HT-29 (cell line): Measurements from ENCODE around the gene DTWD1. TPM values are rescaled to one million over a fixed set of nuclear protein-coding genes. Genes with fewer than 3 reads are reported as not detected.
"Not testable (repeated sequence)": the region's sequence is repeated elsewhere in the genome, so short reads cannot be mapped to it uniquely, and the experiment has no call there.

Source experiments
- DNase-seq: peaks from one replicate; pipeline ENCODE4 v3.0.0-alpha.2; 2015; ENCODE audit warnings: low spot score
- total RNA-seq: library from RNA; depleted of rRNA; stranded (reverse); fragments of >200 nt; shearing (Covaris generic); gene quantifications from 2 replicates; pipeline ENCODE4 v1.2.3, GENCODE V29; 2014; rRNA removed

DTWD1 gene, protein sequence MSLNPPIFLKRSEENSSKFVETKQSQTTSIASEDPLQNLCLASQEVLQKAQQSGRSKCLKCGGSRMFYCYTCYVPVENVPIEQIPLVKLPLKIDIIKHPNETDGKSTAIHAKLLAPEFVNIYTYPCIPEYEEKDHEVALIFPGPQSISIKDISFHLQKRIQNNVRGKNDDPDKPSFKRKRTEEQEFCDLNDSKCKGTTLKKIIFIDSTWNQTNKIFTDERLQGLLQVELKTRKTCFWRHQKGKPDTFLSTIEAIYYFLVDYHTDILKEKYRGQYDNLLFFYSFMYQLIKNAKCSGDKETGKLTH
- 6.2 and 8.5 TPM in 2 replicates for total RNA-seq

DNA sequence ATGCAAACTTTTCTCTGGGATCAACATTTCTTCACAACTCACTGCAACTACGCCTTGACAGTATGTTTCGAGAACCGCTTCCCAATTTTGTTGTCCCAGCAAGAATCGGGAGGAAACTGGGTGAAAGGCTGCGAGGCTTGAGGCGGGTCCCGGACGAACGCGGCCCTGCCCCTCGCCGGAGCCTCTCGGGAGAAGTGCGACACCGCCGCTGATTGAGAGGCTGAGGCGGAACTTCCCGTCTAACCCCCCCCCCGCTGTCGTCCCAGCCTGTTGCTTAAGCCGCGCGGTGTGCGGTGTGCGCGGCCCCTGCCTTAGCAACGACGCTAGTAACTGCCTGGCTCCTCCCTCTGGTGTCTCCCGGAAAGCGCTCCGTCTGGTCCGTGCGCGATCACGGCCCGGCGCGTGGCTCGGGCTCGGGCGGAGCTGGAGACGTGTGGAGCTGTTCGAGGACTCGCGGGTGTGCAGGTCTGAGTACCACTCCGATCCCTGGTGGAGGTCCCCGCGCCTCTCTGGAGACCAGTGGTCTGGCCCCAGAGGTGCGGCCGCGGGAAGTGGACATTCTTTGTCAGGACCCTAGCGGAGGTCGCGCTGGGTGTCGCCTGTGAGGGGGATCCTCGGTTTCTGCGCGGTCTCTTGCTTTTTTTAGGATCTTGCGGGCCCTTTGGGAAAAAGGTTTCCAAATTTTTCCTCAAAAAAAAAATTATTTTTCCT is at the start of gene DTWD1, which contains the start of gene FAM227B:
DTWD1 (plus strand) TSS at position 391 of the 711 bp plus-strand sequence. CDS start 4,120 bp downstream, outside the sequence.
FAM227B (minus strand) TSS at position 161 of the 711 bp plus-strand sequence. CDS start 5,647 bp downstream, outside the sequence.
- peak; percentile 99 for DNase-seq

DNA sequence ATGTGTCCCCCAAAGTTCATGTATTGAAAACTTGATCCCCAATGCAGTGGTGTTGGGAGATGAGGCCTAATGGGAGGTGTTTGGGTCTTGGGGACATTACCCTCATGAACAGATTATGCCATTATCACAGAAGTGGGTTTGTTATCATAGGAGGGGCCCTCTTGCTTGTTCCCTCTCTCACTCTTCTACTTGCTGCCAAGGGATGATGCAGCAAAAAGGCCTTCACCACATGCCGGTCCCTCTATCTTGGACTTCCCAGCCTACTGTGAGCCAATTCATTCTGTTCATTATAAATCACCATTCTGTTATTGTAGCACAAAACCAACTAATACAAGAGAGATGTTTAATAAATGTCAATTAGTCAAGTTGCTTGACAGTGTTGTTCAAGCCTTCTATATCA is 47.4 kb upstream of the DTWD1 start:
- no peak for DNase-seq

DNA sequence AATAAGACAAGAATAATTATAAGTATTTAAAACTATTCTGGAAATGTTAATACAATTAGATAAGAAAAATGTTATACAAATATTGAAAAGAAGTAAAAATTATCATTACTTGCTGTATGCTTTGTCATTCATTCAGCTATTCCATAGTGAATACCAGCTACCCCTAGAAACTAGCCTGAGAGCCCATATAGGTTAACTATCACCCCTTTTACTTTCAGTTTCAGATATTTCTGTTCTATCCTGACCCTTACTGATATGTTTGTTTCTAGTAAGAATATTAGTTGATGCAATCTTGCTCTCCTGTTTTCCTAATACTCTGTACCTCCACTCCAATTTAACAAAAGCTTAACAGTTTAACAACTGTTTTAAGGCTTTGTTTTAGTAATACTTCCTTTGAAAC is 31.8 kb upstream of the DTWD1 start:
- no peak for DNase-seq

DNA sequence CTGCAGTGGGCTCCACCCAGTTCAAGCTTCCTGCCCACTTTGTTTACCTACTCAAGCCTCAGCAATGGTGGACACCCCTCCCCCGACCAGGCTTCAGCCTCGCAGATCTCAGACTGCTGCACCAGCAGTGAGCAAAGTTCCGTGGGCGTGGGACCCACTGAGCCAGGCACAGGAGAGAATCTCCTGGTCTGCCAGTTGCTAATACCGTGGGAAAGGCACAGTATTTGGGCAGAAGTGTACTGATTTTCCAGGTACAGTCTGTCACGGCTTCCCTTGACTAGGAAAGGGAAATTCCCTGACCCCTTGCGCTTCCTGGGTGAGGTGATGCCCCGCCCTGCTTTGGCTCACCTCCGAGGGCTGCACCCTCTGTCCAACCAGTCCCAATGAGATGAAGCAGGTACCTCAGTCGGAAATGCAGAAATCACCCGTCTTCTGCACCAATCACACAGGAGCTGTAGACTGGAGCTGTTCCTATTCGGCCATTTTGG is 28.0 kb upstream of the DTWD1 start:
- DNase-seq = not testable (repeated sequence)

DNA sequence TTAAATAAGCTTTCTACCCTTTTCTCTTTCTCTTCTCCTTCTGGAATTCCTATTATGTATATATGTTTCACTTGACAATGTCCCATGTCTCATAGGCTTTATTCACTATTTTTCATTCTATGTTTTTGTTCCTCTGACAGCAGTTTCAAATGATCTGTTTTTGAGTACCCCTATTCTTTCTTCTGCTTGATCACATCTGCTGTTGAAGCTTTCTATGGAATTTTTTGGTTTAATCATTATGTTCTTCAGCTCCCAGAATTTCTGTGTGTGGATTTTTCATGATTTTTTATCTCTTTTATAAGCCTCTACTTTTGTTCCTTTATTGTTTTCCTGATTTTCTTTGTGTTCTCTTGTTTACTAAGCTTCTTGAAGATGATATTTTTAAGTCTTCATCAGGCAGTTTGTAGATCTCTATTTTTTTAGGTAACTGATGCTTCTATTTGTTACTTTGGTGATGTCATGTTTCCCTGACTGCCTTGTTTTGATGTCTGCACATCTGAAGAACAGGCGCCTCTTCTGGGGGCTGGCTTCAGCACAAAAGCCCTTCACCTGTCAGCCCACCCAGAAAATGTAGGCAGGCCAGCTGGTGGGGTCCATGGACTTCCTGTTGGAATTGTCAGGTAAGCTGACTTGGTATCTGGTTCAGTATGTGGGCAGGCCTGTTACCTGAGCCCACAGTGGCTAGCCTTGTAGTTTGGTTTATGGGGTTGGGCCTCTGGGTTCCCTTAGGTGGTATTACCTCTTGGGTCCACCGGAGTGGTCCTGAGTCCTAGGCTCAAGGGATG is 16.0 kb upstream of the DTWD1 start:
- DNase-seq = no peak

DNA sequence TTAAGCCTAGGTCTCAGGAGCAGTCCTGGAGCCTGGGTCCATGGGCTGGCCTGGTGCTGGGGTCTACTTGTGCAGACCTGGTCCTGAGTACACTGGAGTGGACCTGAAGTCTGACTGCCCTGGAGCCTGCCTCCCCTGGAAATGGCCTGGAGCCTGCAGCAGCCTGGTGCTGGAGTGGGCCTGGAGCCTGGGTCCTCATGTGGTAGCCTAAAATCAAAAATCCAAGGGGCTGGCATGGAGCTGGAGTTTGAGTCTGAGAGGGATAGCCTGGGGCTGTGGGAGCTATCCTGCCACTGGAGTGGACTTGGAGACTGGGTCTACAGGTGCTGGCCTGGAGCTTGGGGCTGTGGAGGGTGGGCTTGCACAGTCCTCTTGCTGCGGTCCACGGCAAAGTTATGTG is 15.3 kb upstream of the DTWD1 start:
- DNase-seq = no peak

DNA sequence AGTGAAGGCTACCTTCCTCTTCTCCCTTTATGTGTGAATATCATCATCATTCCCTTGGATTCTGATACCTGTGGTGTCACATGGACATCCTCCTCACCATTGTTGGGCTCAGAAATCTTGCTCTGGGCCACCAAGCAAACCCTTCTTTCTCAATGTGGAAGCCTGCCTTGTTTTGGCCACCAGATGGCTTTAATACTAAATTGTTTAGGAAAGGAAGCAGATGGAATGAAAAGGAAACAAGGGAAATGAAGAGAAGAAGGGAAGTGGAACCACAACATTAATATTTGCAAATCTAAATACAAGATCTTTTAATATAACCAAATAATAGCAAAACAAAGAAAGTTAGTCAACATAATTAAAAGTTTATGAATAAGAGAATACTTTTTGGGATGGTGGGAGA is 14.3 kb upstream of the DTWD1 start:
- no peak for DNase-seq

DNA sequence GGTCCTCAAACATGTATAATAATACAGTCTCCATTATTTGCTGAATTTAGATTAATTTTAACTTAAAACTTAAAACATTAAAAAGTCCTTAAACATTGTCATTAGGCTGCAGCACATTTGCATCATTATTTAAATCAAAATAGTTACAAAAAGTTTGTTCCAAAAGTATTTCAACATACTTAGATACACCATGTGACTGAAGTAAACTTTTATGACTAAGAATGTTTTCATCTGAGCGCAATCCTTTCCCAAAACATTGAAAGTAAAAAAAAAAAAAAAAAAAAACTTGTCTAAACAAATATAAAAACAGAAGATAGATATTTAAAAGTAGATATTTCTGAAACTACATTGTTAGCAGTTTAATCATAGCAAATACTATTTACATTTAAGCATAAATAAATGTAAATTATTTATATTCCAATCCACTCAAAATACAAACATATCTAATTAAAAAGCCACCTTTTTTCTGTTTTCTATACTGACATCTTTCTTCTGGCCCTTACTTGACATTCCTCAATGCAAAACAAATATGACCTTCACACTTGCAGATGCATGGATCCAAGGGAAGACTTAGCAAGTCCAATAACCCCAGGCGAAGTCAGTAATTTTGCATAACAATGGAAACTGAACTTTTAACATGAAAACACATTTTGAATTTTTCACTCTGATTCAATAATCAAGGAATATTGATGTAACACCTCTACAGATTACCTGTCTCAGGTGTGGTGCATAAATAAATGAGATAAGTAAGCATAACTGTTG is 10.5 kb upstream of the DTWD1 start:
- no peak for DNase-seq

DNA sequence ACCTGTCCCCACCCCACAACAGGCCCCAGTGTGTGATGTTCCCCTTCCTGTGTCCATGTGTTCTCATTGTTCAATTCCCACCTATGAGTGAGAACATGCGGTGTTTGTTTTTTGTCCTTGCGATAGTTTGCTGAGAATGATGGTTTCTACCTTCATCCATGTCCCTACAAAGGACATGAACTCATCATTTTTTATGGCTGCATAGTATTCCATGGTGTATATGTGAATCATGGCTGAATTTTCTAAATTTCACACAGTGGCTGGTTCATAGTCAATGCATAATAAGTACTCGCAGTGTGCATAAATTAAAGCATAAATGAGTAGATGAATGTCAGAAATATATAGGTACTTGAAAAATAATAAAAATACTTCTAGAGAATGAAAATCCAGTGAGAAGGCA is 8.6 kb upstream of the DTWD1 start:
- DNase-seq = not testable (repeated sequence)

DNA sequence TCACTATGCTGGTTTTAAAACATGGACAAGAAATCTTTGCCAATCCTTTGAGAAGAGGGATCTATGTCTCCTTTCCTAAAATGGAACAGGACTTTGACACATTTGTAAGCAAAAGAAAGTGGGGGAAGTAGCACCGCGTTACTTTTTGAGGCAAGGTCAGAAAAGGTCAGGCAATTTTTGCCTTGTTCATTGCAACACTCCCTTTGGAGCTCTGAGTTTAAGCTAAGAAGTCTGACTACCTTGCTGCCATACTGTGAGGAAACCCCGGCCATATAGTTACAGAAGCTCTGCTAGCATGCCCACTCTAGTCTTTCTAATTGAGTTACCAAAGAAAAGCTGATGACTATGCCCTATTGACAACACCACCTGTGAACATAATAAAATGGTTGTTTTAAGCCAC is 1.6 kb upstream of the DTWD1 start:
- DNase-seq = no peak

DNA sequence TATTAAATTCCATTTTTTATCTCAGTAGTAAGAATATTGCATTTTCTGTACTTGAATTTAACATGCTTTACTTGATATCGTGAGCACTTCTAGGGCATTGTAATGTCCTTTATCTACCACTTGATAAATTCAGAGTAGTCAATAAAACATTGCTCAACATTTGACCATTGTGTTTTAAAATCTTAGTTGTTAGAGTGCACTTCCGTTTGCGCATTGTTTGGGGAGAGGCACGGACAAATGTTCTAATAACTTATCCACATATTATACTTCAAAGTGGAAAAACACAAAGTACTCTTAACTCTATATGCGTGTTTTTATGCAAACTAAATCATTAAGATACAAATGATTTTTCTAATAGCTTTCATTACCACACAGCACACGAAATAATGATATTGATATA is 649 bp upstream of the DTWD1 start:
- no peak for DNase-seq

DNA sequence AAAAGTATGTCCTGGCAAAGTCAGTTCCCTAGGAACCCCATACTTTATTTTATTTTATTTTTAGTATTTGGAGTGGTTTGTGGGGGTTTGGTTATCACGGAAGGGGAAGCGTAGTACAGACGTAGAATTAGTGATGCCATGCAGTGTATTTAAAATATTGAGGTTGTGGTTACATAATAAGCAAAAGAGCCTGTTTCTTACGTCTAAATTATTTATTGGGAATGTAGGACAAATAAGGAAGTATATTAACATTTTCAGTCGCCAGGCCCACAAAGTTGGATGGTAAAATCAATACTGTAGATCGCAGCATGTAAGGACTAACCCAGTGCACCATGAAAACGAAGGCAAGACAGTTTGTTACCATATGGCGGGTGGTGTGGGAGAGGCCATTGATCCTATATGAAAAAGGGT is 558 bp downstream of the DTWD1 start:
- peak; percentile 54 for DNase-seq

DNA sequence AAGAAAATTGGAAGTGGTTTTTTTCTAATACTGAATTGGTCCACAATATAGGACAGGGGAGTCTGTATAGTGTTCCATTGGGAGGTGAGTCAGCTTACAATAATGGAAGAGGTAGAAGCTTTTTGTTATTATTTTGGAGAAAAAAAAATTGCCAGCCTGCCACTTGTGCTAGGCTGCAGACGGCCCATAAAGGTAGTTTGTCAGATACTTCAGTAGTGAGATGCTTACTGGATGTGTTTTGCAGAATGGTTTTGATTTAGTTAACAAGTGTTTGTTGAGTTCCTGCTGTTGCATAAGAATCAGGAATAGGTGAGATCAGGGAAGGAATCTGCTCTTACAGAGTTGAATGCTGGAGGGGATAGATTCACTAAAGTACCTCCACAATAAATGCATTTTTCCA is 1.0 kb downstream of the DTWD1 start:
- no peak for DNase-seq

DNA sequence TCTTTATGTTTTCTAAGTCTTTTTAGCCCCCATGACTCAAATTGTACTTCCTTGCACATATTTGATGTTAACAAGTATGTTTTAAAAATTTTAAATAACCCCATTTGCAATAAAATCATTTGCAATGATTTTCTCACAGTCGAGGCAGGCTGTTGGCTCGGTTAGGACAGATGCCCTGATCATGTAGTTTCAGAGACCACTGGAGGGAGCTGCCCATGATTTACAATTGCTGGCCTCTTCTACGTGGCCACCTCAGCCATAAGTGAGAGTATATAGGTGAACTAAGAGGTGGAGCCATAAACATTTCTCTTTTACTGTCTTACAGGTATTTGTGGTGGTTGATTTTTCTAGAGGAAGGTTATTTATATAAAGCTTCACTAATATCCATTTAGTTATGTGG is 1.7 kb downstream of the DTWD1 start:
- no peak for DNase-seq

DNA sequence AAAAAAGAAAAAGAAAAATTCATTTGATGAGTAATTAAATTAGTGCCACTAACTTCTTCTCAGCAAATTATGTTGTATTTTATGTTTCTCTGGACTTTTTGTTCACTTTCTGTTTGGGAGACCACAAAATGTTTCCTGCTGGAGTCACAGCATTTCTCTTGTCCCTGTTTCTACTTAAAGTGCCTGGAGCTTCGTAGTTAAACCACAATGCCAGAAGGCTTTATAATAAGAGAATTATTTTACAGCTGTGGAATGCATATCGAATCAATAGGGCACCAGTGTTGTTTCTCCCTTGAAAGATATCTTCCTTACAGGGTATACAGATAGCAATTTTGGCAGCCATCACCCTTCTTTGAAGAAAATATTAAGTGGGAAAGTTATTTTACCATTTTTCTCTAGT is 3.2 kb downstream of the DTWD1 start:
- DNase-seq = no peak

DNA sequence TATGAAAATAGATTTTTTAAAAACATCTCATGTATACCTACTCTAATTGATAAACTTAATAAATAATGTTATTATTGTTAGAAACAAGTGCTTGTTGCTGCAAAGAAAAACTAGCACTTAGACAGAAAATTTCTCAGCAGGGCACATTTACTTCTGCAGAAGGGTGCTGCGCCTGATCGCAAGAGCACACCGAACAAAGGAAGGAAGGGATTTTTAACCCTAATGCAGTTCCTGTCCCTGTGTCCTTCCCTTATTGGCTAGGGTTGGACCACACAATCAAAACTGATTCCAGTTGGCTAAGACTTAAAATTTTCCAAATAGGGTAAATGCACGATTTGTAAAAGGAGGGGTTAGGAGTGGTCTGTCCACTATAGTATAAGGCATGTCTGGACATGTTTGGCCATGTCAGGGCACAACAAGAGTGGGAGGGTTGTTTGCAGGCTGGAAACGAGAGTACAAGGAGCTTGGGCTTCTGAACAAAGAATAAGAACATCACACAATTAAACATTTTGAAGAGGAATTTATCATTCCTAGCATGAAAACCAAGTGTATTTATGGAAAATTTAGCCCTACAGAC is 4.7 kb downstream of the DTWD1 start:
- DNase-seq = no peak

DNA sequence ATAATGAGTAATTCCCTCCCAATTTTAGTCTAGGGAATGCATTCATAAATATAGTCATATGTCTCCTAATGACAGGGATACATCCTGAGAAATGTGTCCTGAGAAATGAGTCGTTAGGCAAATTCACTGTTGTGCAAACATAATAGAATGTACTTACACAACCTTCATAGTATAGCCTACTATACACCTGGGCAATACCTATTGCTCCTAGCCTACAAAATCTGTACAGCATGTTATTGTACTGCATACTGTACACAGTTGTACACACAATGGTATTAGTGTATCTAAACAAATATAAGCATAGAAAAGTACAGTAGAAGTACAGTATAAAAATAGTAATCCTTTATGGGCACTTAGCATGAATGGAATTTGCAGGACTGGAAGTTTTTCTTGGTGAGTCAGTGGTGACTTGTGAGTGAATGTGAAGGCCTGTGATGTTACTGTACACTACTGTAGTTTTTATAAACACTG is 6.6 kb downstream of the DTWD1 start:
- no peak for DNase-seq

DNA sequence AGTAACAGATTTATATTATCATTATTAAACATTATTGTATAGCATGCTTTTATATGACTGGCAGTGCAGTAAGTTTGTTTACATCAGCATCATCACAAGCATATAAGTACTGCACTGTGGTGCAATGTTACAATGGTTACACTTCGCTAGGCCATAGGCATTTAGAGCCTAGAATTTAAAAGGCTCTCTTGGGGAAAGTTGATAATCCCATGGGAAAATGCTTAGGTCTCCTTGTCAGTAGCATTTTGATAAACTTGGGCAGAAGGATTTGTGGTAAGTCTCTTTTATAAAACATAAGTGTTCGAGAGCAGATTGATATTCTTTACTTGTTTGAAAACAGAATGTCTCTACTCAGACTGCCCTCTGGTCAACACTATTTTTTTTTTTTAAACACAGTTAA is 7.5 kb downstream of the DTWD1 start:
- DNase-seq = no peak

DNA sequence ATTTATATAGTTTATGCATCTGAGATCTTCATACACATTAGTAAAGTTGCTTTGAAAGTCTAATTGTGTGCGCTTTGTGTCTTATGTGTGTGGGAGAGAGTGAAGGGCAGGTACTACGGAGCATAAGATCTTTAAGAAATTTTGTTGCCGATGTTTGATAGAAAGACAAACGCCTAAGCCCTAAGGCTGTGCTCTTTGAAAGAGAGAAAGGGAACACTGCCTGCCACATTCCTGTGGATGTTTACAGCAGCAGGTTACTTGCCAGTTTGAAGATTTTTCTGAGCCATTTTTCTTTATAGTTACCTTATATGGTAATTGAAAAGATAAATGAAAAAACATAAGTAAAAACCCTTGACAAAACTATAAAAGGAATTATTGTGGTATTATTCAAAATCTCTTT is 17.0 kb downstream of the DTWD1 start:
- DNase-seq = no peak

DNA sequence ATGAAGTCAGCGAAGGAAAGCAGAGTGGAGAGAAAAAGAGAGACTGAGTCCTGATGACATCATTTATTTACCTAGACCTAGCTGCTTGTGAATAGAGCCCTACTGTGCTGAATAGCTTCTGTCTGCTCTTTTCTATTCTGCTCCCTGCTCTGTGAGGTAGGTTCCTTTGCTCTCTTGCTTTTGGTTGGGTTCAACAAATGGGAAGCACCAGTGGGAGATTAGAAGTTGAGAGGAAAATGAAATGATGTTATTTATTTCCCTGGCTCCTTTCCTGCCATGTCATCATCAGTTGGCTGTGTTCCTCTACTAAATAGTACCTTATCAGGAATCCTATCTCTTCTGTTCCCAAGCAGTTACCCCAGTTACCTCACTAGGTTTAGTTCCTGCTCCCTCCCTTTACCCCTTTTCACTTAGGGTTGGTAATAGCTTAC is 23.5 kb downstream of the DTWD1 start:
- no peak for DNase-seq

DNA sequence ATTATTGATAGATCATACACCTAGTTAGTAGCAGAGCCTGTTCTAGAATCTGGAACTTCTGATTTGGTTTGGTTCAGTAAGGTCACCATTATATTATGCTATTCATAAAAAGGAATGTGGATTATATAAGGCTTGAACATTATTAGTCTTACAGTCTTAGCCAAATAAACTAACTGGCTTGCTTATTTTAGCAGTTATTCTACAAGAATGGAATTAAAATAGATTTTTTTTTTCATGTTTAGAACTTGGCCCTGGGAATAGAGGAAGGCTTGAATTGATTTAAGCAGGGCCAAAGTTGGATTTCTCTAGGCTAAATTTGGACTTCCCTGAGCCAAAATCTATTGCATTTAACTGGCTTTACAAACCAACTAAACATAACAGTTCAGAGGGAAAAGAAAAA is 24.4 kb downstream of the DTWD1 start:
- DNase-seq = no peak
